HTR-8/SVneo (cell line): ENCODE measurements around the gene SLC25A42.
"Not testable (repeated sequence)": the region's sequence is repeated elsewhere in the genome, so short reads cannot be mapped to it uniquely, and the experiment has no call there.

Experiments
- DNase-seq: peaks from one replicate; pipeline ENCODE4 v3.0.0; 2011; ENCODE audit warnings: low spot score, mixed read lengths; ENCODE audit not compliant: insufficient read length
- FAIRE-seq: peaks from 2 replicates; lab custom pipeline; 2011; peaks lifted over from hg19 to GRCh38; lab: Jason Lieb, UNC

Gene SLC25A42

GRCh38 chr19:19126102-19126501, 62.3 kb downstream of the SLC25A42 start:
- FAIRE-seq: no peak

GRCh38 chr19:19131989-19132388, 68.2 kb downstream of the SLC25A42 start:
- peak; percentile 13 for FAIRE-seq

More at GRCh38 chr19:19126102-19126501, 62.3 kb downstream of the SLC25A42 start:
- no peak for DNase-seq

GRCh38 chr19:19132912-19133311, 69.1 kb downstream of the SLC25A42 start:
- DNase-seq (no peak), FAIRE-seq (no peak)

More at GRCh38 chr19:19131989-19132388, 68.2 kb downstream of the SLC25A42 start:
- no peak for DNase-seq

- no peak for FAIRE-seq
- DNase-seq: no peak
Measured at GRCh38 chr19:19133985-19134384, 70.2 kb downstream of the SLC25A42 start.

GRCh38 chr19:19134687-19135158, 70.9 kb downstream of the SLC25A42 start:
- no peak for DNase-seq
- FAIRE-seq: no peak

GRCh38 chr19:19135713-19136112, 71.9 kb downstream of the SLC25A42 start:
- not testable (repeated sequence) for DNase-seq, FAIRE-seq

- no peak for FAIRE-seq
- no peak for DNase-seq
Measured at GRCh38 chr19:19137556-19138108, 73.8 kb downstream of the SLC25A42 start.

- FAIRE-seq: peak; percentile 93
- peak; percentile 100 for DNase-seq
Measured at GRCh38 chr19:19138109-19138981, 74.6 kb downstream of the SLC25A42 start, which contains the start of gene TMEM161A. Gene TMEM161A, minus strand, starts transcription at chr19:19138478. Its CDS starts 50 bp downstream, at chr19:19138428.

GRCh38 chr19:19139876-19140229, 76.1 kb downstream of the SLC25A42 start:
- DNase-seq (no peak), FAIRE-seq (no peak)

- FAIRE-seq (no peak), DNase-seq (no peak)
Measured at GRCh38 chr19:19140476-19140875, 76.7 kb downstream of the SLC25A42 start.

GRCh38 chr19:19142347-19142746, 78.6 kb downstream of the SLC25A42 start:
- FAIRE-seq (no peak), DNase-seq (no peak)

GRCh38 chr19:19145281-19145680, 81.5 kb downstream of the SLC25A42 start:
- DNase-seq (no peak), FAIRE-seq (no peak)

- FAIRE-seq (peak; percentile 84), DNase-seq (peak; percentile 75)
Measured at GRCh38 chr19:19145684-19146608, 82.2 kb downstream of the SLC25A42 start.

GRCh38 chr19:19146865-19147264, 83.1 kb downstream of the SLC25A42 start:
- FAIRE-seq (no peak), DNase-seq (no peak)

- DNase-seq (no peak), FAIRE-seq (no peak)
Measured at GRCh38 chr19:19147344-19147743, 83.5 kb downstream of the SLC25A42 start.

- not testable (repeated sequence) for FAIRE-seq, DNase-seq
Measured at GRCh38 chr19:19148504-19148903, 84.7 kb downstream of the SLC25A42 start.

GRCh38 chr19:19149435-19149834, 85.6 kb downstream of the SLC25A42 start:
- no peak for DNase-seq
- no peak for FAIRE-seq

- FAIRE-seq (no peak), DNase-seq (no peak)
Measured at GRCh38 chr19:19151418-19151817, 87.6 kb downstream of the SLC25A42 start.

- FAIRE-seq: no peak
- DNase-seq: no peak
Measured at GRCh38 chr19:19152668-19153384, 89.0 kb downstream of the SLC25A42 start.
